GM18517 (cell line): ENCODE measurements around the gene IMPACT.

Experiments used
- ATAC-seq: cut with Tn5 transposase; IDR thresholded peaks from one replicate; pipeline ENCODE4 v1.9.1; 2021; ENCODE audit warnings: mild to moderate bottlenecking, moderate library complexity; ENCODE audit not compliant: unreplicated experiment

IMPACT gene, protein sequence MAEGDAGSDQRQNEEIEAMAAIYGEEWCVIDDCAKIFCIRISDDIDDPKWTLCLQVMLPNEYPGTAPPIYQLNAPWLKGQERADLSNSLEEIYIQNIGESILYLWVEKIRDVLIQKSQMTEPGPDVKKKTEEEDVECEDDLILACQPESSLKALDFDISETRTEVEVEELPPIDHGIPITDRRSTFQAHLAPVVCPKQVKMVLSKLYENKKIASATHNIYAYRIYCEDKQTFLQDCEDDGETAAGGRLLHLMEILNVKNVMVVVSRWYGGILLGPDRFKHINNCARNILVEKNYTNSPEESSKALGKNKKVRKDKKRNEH

DNA sequence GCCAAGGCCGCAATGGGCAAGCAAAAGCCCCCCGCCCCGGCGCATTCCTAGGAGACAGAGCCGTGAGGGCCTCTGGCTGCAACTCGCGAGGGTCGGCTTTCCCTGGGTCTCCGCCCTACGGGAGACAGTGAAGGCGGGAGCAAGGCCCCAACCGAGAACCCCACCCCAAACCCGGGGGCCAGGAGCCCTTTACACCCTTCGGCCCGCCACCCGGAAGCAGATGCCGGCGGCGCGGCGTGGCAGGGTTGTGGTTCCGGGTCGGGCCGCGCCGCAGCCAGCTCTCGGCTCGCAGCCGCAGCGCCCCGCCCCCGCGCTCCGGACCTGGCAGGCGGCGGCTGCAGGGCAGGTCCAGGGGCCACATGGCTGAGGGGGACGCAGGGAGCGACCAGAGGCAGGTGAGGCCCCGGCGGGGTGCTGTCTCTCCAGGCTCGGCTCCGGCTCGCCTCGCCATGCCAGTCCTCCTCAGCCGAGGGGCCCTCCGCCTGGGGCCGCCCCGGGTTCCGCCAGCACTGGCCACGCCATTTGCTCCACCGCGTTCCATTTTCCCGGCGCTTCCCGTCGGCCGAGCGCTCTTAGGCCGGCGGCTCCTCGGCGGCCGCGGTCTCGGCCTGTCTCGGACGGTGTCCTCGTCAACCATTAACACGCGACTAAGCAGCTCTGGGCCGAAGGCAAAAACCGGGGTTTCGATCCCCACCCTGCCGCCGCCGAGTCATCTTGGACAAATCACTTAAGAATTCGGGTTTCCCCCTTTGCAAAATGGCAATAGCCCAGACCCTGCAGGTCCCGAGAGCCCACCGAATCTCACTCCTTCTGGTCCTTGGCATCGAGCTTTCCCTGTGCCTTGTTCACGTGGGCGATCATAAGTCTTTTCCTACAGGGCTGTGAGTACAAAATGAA, at the start of gene IMPACT:
TSS of gene IMPACT (plus strand) at position 273 of the 897 bp plus-strand sequence. CDS start at position 360, 87 bp downstream.
- ATAC-seq: peak; percentile 83

DNA sequence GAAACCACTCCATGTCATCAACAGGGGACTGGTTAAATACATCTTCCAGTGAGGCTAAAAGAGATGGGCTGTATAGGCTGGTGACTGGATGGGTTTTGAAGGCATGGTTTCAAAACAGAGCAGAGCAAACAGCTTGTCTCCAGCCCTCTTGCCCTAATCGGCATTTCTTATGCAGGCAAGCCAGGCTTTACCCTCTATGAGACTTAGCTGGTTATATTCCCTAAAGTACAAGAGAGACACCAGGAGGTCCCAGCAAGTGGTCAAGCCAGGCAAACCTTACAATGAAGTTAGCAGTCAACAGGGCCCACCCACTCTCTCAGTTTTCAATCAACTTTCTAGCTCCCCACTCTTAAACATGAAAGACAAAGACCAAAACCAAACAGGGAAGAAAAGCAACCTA, 47.9 kb upstream of the IMPACT start:
- ATAC-seq: no peak

DNA sequence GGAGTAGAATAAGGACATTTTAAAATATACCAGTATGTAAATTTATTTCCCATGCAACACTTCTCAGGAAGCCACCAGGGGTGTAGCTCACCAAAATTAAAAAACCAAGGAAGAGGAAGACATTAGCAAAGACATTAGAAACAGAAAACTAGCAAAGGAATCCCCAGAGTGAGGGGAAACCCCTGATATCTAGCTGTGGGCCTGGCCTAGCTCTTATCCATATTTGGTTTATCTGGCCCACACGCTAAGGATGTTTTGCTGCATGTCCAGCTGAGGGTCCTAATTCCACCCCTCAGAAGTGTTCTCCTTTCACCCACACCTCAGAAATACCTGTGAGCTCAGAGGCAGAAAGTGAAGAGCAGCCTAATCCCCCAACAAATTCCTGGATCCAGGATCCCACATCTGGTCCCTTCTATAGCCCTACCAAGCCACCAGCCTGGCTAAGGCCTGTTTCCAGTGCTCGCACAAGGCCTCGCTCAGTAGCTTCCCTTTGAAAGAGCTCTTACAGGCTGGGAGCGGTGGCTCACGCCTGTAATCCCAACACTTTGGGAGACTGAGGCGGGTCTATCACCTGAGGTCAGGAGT, 46.2 kb upstream of the IMPACT start:
- ATAC-seq: no peak

DNA sequence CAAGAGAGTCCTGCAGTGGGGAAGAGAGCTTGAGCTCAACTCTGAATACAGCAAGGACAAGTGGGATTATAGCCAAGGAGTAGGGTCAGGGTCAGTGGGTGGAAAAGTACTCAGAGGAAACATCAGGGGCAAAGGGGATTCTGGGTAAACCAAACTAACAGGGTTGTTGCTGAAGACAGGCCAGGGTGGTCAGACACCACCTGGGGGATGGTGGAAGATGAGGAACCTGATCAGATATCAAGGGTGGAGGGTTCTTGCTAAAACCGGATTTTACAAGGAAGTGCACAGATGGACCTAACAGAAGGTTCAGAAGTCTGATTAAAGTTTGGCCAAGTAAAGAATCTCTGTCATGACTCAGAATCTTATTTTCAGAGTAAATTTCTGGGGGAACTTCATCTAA, 45.3 kb upstream of the IMPACT start:
- ATAC-seq: no peak

DNA sequence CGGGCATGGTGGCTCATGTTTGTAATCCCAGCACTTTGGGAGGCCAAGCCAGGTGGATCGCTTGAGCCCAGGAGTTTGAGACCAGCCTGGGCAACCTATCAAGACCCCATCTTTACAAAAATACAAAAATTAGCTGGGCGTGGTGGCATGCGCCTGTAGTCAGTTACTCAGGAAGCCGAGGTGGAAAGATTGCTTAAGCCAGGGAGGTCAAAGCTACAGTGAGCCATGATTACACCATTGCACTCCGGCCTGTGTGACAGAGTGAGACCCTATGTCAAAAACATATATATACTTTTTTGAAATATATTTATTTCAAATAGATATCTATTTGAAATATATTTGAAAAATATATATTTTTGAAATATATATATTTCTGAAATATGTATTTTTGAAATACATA, 39.8 kb upstream of the IMPACT start:
- ATAC-seq: no peak

DNA sequence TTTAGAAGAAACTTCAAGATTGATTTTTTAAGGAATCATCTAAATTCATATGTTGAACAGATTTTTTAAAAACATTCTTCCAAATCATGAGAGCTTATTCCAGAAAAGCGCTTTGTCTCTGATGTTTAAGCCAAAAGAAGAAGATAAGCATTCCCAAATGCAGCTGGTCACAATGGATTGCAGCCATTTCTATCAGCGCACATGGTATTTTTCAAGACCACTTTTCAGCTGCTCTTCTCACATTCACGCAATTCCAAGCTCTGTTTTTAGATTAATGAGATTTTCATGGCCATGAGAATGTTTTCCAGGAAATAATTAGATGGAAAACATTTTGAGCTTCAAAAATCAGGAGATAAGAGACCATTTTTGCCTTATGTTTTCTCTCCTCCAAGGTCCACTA, 37.5 kb upstream of the IMPACT start:
- ATAC-seq: no peak

DNA sequence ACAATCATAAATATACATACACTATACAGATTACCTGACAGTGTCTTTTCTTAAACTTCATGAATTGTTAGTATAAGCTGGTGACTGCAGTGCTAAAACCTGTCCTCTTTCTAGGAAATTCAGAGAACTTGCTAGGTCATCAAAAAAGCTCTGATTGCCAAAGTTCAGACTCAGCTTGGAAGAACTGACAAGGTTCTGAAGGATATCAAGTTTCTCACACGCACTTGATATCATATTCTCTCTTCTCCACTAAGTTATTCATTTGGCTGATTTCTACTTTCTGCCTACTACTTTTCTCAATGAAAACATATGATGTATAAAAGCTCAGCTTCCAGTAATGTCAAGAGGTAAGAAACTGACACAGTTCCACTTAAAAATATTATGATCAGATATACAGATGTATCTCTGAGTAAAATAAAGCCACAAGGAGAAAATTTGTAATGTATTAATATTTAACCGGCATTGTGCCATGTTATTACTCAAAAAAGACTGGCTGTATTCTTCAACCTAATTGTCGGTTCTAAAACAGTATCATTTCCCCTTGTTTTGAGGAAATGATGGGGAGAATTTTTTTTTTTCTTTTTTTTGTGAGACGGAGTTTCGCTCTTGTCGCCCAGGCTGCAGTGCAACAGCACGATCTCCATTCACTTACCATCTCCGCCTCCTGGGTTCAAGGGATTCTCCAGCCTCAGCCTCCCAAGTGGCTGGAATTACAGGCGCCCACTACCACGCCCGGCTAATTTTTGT, 31.2 kb upstream of the IMPACT start:
- ATAC-seq: no peak

DNA sequence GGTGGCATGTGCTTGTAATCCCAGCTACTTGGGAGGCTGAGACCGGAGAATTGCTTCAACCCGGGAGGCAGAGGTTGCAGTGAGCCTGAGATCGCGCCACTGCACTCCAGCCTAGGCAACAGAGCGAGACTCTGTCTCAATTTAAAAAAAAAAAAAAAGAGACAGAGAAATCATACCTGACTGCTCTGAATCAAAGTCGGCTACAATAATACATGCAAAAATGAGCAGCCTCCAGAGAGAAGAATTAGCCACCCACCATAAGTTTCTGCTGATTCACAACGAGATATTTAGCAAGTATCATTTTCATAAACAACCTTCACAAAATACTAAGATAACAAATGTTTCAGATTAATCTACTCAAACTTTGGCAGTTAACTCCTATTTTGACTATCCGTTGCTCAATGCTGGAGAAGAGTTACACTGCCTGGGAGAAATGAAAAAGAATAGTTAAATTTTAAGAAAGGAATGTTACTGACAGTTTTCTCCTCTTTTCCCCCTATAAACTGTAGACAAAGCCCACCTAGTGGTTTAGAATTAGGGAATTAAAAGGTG, 30.3 kb upstream of the IMPACT start:
- no peak for ATAC-seq

DNA sequence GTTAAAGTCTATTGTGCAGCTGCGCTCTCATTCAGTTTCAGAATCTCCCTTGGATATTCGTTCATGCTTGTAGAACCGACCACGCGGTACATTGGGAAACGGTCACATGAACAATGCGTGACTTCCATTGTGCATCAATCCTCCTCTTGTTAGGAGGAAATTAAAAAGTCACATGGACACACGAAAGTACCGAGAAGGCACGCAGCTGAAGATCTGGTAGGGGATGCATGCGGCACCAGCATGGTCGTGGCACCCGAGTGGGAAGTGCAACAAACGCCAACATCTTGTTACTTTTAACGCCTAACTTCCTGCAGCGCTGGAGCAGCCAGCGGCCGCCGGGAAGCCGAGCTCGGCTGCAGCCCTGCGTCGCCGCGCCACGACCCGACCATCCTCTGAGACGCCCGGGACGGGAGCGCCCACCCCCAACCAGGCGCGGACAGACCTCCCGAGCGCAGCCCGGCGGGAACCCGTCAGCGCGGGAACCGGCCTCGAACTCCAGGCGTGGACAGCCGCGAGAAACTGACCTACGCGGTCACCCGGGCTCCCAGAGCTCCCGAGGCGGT, 29.3 kb upstream of the IMPACT start:
- no peak for ATAC-seq

DNA sequence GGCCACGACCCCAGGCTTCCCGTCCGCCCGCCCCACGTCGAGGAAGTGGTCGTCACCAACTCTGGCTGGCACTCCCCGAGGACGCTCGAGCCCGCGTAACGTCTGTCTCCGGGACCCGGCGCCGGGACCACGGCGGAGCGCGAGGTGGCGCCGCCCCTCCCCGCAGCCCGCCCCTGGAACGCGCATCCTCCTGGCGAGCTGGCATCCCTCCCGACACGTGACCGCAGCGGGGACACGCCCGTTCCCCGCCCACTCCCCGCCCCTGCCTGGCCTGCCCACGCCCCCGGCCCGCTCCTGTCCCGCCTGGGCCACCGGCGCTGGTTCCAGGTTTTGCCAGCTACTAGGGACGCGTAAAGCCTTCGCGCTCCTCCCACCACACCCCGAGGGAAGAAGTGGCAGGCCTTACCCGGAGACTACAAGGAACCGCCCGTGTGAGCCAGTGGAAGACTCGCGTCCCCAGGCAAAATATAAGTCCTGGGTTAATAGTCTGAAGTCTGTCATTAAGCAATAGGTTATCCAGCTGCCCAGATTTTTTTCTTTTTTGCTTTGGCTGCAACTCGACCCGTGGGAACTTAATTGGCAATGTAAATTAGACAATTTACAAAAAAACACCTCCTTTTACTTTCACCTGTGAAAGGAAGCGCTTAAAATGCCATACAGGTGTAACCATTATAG, 28.6 kb upstream of the IMPACT start, which contains the start of gene OSBPL1A:
TSS of gene OSBPL1A (minus strand) at position 131 of the 675 bp plus-strand sequence. CDS start 20,291 bp downstream, outside the sequence.
- no peak for ATAC-seq

DNA sequence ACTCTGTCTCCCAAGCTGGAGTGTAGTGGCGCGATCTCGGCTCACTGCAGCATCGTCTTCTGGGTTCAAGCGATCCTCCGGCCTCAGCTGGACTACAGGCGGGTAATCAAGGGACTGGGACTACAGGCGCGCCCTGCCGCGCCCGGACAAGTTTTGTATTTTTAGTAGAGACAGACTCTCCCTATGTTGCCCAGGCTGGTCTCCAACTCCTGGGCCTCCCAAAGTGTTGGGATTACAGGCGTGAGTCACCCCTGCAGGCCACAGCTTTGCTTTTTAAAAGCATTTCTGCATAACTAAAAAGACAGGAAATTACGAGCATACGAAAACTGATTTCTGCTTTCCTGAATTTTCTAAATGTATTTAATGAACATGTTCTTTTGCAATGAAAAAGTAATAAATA, 27.9 kb upstream of the IMPACT start:
- ATAC-seq: no peak

DNA sequence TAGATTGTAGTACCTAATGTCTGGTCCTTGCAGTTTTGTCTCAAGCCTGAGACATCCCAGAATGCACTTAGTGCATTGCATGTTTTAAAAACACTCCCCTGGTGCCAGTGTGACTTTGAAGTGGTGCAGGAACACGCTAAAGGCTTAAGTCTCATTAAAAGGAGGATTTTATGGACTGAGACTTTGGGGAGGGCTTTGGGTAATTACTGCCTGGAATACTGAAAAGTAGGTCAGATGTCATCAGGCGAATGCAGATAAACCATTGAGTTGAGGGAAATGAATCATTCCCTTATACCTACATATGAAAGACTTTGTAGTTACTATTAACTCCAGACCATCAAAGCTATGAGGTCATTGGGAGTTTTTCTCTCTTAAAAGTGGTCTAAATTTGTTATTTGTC, 25.9 kb upstream of the IMPACT start:
- no peak for ATAC-seq

DNA sequence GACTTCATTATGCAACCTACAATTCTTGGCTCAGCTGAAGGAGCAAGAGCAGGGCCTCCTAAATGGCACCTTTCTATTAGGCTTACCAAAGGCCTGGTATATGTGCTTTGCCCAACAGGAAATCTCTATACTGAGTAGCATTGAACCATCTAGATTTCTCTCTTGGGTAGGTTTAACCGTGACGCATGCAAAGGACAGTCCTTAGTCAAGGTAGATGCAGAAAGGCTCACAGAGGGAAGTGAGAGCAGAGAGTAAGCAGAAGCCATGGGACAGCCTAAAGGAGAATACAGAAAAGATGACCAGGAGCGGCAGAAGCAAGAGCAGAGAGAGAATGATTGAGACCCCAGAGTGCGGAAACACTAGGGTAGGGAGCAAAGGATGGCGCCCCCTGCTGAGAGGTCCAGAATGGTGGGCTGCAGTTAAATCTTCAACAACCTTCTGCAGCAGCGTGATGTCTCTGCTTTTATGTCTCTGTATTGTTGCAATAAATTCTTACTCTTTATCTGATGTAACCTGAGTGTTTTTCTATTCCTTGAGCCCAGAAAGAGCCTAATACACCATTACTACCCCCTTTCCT, 24.2 kb upstream of the IMPACT start:
- ATAC-seq: no peak

DNA sequence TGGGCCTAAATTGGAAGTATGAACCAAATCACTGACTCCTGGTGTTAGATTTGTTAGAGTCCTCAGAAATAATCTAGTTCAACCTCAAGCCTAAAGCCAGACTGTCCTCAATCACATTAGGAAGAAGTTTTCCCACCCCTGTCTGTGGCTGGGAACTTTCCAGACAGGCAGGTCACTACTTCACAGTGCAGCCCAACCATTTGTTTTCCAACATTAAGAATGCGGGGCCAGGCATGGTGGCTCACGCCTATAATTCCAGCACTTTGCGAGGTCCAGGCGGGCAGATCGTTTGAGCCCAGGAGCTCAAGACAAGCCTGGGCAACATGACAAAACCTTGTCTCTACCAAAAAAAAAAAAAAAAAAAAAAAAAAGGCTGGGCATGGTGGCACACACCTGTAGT, 23.4 kb upstream of the IMPACT start:
- no peak for ATAC-seq

DNA sequence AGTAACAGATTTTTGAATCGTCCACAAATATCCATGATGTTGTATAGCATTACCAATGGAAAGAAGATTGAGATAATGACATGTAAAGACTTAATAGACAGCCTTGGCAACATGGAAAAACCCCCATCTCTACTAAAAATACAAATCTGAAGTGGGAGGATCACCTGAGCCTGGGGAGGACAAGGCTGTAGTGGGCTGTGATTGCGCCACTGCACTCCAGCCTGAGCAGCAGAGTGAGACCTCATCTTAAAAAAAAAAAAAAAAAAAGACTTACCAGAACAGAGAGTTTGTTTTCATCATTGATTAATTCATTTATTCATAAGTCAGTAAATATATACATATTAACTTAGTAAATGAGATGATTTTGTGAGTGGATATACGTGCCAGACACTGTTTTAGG, 21.9 kb upstream of the IMPACT start:
- ATAC-seq: no peak

DNA sequence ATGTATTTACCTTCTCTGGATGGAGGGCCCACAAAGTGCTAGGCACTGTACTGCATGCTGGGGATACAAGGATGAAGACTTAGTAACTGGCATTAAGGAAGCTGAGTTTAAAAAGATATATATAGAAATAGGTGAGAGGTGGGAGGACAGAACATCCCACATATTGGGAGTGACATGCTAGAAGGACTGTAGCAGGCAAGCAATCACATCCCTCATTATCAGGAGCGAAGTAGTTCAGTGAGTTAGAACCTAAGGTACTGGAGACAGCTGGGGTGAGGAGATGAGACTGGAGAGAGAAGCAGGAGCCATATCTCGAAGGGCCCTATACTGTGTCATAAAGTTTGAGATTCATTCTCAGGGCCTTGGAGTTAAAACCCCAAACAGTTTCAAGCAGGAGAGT, 18.0 kb upstream of the IMPACT start:
- ATAC-seq: no peak

DNA sequence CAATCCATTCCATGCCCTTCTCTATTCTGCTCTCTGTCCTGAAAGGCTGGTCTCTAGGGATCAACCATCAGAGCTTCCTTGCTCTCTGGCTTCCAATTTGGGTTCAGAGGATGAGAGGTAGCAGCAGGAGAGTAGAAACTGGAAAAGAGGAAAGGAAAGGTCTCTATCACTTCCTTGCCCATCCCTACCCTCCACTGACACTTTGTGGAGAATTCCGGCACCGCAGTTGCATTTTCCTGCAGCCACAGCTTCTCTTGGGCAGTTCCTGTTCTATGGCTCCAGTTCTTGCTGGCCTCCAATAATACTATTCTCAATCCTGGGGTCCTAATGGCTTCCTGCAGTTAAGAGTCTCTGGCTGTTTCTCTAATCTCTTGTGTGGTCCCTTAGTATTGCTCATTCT, 13.3 kb upstream of the IMPACT start:
- ATAC-seq: no peak

DNA sequence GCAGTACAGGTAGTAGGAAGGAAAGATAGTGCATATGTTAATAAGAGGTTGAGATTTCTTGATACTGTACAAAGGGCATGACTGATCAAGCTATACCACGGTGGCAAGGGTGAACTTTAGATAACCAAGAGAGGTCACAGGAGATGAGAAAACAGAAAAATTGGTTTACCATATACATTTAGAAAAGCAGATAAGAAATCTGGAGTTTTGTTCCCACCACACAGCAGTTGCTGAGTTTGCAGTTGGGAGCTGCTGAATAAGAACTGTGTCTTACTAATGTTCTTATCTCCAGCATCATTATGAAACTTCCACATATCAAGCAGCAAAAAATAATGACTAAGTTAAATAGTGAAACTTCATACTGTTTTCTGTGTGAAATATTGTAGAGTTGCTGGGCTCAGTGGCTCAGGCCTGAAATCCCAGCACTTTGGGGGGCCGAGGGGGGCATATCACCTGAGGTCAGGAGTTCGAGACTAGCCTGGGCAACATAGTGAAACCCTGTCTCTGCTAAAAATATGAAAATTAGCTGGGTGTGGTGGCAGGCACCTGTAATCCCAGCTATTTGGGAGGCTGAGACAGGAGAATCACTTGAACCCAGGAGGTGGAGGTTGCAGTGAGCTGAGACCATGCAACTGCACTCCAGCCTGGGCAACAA, 12.0 kb upstream of the IMPACT start:
- ATAC-seq: no peak

DNA sequence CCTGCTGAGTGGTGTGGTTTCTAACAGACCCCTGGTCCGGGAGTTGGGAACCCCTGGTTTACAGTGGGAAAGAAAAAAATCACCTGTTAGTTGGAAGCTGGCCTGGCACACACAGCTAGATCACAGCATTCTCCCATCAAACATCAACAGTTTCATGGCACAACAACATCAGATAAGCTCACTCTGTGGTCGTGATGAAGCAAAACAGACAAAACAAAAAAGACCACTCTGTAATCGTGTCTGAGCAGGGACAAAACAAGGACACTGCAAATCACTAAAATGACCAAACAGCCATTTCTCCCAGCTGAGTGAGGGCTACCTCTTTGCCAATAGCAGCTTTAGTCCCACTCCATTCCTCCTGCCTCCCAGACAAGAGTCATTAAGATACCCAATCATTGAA, 9.0 kb upstream of the IMPACT start:
- no peak for ATAC-seq
